ENCODE results near the gene TTC17. TPM values are rescaled to one million over a fixed set of nuclear protein-coding genes. Genes with fewer than 3 reads are reported as not detected.

Gene TTC17
- total RNA-seq, 2 donors from 2014 or later = 105 to 126 TPM

DNA sequence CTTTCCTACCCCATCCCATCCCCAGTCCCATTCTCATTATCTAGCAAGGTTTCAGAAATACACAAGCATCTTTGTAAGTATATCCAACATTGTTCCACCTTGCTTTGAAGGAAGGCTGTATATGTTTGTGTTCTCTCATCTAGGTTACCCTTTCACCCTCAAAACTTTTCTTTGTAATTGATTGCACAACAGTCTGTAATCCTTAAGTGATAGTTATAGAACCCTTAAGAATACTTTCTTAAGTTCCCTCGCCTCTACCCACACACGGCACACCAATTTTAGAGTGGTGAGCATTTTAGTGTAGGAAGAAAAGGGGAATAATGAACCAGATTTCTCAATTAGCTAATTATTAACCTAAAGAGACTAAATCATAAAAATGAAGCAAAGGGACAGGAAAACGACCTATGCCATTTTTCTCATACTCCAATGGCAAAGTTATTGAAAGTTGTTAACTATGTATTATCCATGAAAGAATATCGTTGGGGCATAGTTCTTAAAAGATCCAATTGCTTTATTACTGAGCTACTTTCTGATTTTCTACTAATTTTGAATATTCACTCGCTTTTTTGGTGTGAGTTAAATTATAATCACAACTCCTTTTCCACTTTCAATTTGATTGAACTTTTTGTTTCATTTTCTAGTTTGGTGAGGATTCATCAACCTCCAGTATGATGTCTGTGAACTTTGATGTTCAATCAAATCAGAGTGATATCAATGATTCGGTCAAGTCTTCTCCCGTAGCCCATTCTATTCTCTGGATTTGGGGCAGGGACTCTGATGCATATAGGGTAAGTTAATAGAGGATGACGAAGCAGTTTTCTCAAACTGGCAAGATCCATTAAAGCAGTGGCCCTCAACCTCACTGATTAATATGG, 44.9 kb downstream of the TTC17 start:
- DNase-seq (ENCODE audit: low spot score) = no peak
- no peaks in the 10 kb centered on the region for H3K4me1 ChIP-seq (ENCODE audit: control insufficient read depth in 1 of 2, low read depth in 2 of 2)

DNA sequence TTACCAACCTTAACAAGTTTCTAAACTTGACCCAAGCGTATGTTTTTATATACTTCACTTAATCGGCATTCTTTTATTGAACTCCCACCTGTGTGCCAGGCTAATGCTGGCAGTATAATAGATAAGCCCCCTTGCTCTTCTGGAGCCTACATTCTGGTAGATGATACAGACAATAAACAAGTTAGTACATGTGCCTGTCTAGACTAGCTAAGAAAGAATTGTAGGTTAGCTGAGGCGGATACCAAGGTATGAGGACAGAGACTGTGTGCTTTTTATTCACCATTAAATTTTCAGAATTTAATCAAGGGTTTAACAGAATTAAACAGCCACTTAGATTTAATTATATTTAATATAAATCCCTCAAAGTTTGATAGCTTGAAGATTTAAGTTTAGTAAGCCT, 45.7 kb downstream of the TTC17 start:
- no peaks in the 10 kb centered on the region for H3K9me3 ChIP-seq
- H3K27ac ChIP-seq = no peak overlapping the region
- no peaks in the 10 kb centered on the region for H3K4me1 ChIP-seq (ENCODE audit: control insufficient read depth in 1 of 2, low read depth in 2 of 2)
- H3K27me3 ChIP-seq (replicated peaks; ENCODE audit: insufficient read depth) = no peaks in the 10 kb centered on the region
- no peak overlapping the region for H3K4me3 ChIP-seq
- DNase-seq (ENCODE audit: low spot score) (no peak), ATAC-seq (ENCODE audit: insufficient number of reproducible peaks, low FRiP score, low read depth) (no peak)
- H3K36me3 ChIP-seq = peaks cover 38% of the 10 kb centered on the region
- TF ChIP-seq, protein P1, sequence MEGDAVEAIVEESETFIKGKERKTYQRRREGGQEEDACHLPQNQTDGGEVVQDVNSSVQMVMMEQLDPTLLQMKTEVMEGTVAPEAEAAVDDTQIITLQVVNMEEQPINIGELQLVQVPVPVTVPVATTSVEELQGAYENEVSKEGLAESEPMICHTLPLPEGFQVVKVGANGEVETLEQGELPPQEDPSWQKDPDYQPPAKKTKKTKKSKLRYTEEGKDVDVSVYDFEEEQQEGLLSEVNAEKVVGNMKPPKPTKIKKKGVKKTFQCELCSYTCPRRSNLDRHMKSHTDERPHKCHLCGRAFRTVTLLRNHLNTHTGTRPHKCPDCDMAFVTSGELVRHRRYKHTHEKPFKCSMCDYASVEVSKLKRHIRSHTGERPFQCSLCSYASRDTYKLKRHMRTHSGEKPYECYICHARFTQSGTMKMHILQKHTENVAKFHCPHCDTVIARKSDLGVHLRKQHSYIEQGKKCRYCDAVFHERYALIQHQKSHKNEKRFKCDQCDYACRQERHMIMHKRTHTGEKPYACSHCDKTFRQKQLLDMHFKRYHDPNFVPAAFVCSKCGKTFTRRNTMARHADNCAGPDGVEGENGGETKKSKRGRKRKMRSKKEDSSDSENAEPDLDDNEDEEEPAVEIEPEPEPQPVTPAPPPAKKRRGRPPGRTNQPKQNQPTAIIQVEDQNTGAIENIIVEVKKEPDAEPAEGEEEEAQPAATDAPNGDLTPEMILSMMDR (IDR thresholded peaks at IDR 0.05) = no peak

More for the DNA sequence above, 44.9 kb downstream of the TTC17 start:
- no peak overlapping the region for H3K4me3 ChIP-seq
- H3K27ac ChIP-seq = no peak overlapping the region
- H3K27me3 ChIP-seq (replicated peaks; ENCODE audit: insufficient read depth) = no peaks in the 10 kb centered on the region
- H3K9me3 ChIP-seq = no peaks in the 10 kb centered on the region
- TF ChIP-seq, protein P1 (IDR thresholded peaks at IDR 0.05) = no peak
- peaks cover 45% of the 10 kb centered on the region for H3K36me3 ChIP-seq
- ATAC-seq (ENCODE audit: insufficient number of reproducible peaks, low FRiP score, low read depth) = no peak

DNA sequence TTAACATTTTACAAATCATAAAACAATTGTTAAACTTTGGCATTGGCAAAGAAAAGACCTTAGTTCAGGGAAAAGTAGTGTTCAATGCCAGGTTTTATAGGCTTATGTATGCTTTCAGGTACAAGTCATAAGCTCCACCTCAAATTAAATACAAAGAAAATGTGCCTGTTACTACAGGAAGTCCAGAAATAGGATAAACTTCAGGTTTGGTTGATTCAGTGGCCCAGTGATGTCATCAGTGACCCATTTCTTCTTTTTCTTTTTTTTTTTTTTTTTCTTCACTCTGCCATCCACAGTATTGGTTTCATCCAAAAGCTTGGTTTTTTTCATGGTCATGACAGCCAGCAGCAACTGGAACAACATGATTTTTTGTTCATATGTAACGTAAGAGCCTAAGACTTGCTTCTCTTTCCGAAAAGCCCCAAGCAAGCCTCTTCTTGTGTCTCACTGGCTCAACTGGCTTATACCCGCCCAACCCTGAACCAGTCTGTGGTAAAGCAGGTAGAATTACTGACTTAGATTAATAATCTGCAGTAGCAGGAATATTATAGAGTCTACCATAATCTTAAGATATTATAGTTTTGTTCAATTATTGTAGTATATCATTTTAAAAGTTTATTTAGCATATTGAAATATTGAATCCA, 46.2 kb downstream of the TTC17 start:
- H3K4me1 ChIP-seq (ENCODE audit: control insufficient read depth in 1 of 2, low read depth in 2 of 2) = no peaks in the 10 kb centered on the region
- H3K4me3 ChIP-seq = no peak overlapping the region
- no peaks in the 10 kb centered on the region for H3K9me3 ChIP-seq
- DNase-seq (ENCODE audit: low spot score) (no peak), ATAC-seq (ENCODE audit: insufficient number of reproducible peaks, low FRiP score, low read depth) (no peak)
- TF ChIP-seq, protein P1 (IDR thresholded peaks at IDR 0.05) = no peak
- no peaks in the 10 kb centered on the region for H3K27me3 ChIP-seq (replicated peaks; ENCODE audit: insufficient read depth)
- peaks cover 35% of the 10 kb centered on the region for H3K36me3 ChIP-seq
- H3K27ac ChIP-seq = no peak overlapping the region

DNA sequence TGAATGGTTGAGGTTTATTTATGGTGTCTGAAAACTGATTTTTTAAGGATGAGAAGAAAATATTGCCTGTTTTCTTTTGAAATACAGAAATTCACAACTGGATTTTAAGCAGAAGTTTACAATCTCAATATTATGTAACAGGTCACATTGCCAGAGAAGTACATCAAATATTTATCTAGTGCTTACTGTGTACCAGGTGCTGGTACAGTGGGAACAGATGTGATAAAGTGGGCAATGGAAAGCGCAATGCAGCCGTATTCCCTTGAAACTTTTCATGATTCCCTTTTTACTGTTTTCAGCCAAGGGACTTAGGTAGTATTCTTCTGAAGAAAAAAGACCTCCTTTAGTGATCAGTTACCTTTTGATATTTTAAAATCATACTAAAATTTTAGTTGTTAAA, 49.6 kb downstream of the TTC17 start:
- Histone ChIP-seq H3K9me3 (no peaks in the 10 kb centered on the region), H3K36me3 (peaks cover 24% of the 10 kb centered on the region), H3K4me1 (ENCODE audit: control insufficient read depth in 1 of 2, low read depth in 2 of 2) (no peaks in the 10 kb centered on the region), H3K4me3 (no peak overlapping the region), H3K27ac (no peak overlapping the region), H3K27me3 (replicated peaks; ENCODE audit: insufficient read depth) (no peaks in the 10 kb centered on the region)
- ATAC-seq (ENCODE audit: insufficient number of reproducible peaks, low FRiP score, low read depth) = no peak
- TF ChIP-seq, protein P1 (IDR thresholded peaks at IDR 0.05) = no peak
- DNase-seq (ENCODE audit: low spot score) = no peak

DNA sequence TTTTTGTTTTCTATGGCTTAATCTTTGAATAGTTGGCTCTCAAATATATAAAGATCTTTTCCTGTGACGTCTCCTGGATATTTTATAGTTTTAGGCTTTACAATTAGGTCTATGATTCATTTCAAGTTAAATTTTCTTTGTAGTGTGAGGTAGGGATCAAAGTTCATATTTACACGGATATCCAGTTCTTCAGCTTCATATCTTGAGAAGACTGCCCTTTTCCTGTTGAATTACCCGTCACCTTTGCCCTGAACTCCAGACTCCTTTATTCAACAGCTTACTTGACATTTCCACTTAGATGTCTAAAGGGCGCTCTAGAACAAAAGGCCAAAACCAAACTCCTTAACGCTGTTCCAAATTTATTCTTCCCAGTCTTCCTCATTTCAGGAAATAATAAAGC, 51.7 kb downstream of the TTC17 start:
- TF ChIP-seq, protein P1 (IDR thresholded peaks at IDR 0.05) = no peak

More for the DNA sequence above, 51.7 kb downstream of the TTC17 start:
- H3K9me3 ChIP-seq = no peaks in the 10 kb centered on the region
- DNase-seq (ENCODE audit: low spot score) (no peak), ATAC-seq (ENCODE audit: insufficient number of reproducible peaks, low FRiP score, low read depth) (no peak)
- no peaks in the 10 kb centered on the region for H3K27me3 ChIP-seq (replicated peaks; ENCODE audit: insufficient read depth)
- H3K4me1 ChIP-seq (ENCODE audit: control insufficient read depth in 1 of 2, low read depth in 2 of 2) = no peaks in the 10 kb centered on the region
- no peak overlapping the region for H3K27ac ChIP-seq
- H3K36me3 ChIP-seq = peaks cover 21% of the 10 kb centered on the region
- no peak overlapping the region for H3K4me3 ChIP-seq
